B cell (primary cell): ENCODE measurements around the gene POU2F3. TPM values are rescaled to one million over a fixed set of nuclear protein-coding genes. Genes with fewer than 3 reads are reported as not detected.

Experiments used
- ATAC-seq: fragments of 200-7000 bp; cut with Tn5 transposase; one replicate; pipeline ENCODE4 v1.10.0; 2021; ENCODE audit warnings: low read depth, mild to moderate bottlenecking, moderate number of reproducible peaks, moderate library complexity
- CTCF ChIA-PET: fragments of 350-600 bp; sonication (Branson Sonifier 250); formaldehyde crosslinking; loops from one replicate; lab custom pipeline; 2021; ENCODE audit warnings: antibody characterized with exemption, inconsistent platforms; lab: Charles Lee
- POLR2A ChIA-PET: fragments of 350-600 bp; sonication (Branson Sonifier 250); formaldehyde crosslinking; loops from one replicate; lab custom pipeline; 2021; ENCODE audit warnings: antibody characterized with exemption; lab: Charles Lee
- DNase-seq: peaks from one replicate; pipeline ENCODE4 v3.0.0; 2013
- H2AFZ ChIP-seq: 2 replicates; pipeline ENCODE4 v1.6.1; 2012; ENCODE audit warnings: mild to moderate bottlenecking, low read depth, low read length; ENCODE audit not compliant: insufficient read depth, poor library complexity, severe bottlenecking
- H3K27ac ChIP-seq, 2 donors: 1 replicate in 1 of 2; 2 replicates in 1 of 2; pipeline ENCODE4 v1.5.1; 2012 to 2013; ENCODE audit warnings: low read length in 2 of 2, mild to moderate bottlenecking in 2 of 2, moderate library complexity in 1 of 2
- H3K27me3 ChIP-seq, 4 experiments: fragments of 200-600 bp in 1 of 4; sonication (generic) in 1 of 4; replicated peaks in 1 of 4; 1 replicate in 2 of 4; 2 replicates in 2 of 4; pipeline versions ENCODE4 v1.6.1 to v1.7.0; 2013 to 2016; ENCODE audit warnings: low read length in 3 of 4, mild to moderate bottlenecking in 2 of 4, mixed read lengths in 1 of 4, moderate library complexity in 1 of 4; ENCODE audit not compliant: insufficient read depth in 4 of 4, control insufficient read depth in 3 of 4; ENCODE audit errors: control extremely low read depth in 1 of 4
- H3K36me3 ChIP-seq, 2 experiments: replicated peaks in 1 of 2; 1 replicate in 1 of 2; 2 replicates in 1 of 2; pipeline versions ENCODE4 v1.6.1 to v1.7.1; 2013; ENCODE audit warnings: low read length in 1 of 2; ENCODE audit not compliant: insufficient read depth in 2 of 2, control insufficient read depth in 1 of 2; ENCODE audit errors: control extremely low read depth in 1 of 2, extremely low read depth in 1 of 2
- H3K4me1 ChIP-seq, 2 donors: fragments of 200-600 bp in 1 of 2; sonication (generic) in 1 of 2; 1 replicate in 1 of 2; 2 replicates in 1 of 2; pipeline versions ENCODE4 v1.5.1 to v1.6.1; 2013 to 2017; ENCODE audit warnings: low read length in 2 of 2; ENCODE audit not compliant: control insufficient read depth in 2 of 2, insufficient read depth in 2 of 2
- H3K4me2 ChIP-seq: replicated peaks from 2 replicates; pipeline ENCODE3; 2012; ENCODE audit warnings: mild to moderate bottlenecking, low read depth, low read length; ENCODE audit not compliant: poor library complexity, severe bottlenecking
- H3K4me3 ChIP-seq, 5 experiments: fragments of 200-600 bp in 1 of 5; sonication (generic) in 1 of 5; 1 replicate in 3 of 5; 2 replicates in 2 of 5; pipeline versions ENCODE4 v1.5.1 to v1.7.0; 2011 to 2016; ENCODE audit warnings: low read length in 4 of 5, mild to moderate bottlenecking in 4 of 5, low read depth in 2 of 5, control low read depth in 1 of 5, moderate library complexity in 1 of 5; ENCODE audit not compliant: insufficient read depth in 1 of 5; ENCODE audit errors: control extremely low read depth in 1 of 5, extremely low read depth in 1 of 5
- H3K79me2 ChIP-seq: fragments of 200-600 bp; sonication (generic); one replicate; pipeline ENCODE4 v1.6.0; 2016; ENCODE audit warnings: low read length; ENCODE audit not compliant: control insufficient read depth, insufficient read depth
- H3K9ac ChIP-seq: fragments of 200-600 bp; sonication (generic); 2 replicates; pipeline ENCODE4 v1.6.1; 2017; ENCODE audit warnings: mild to moderate bottlenecking, low read length, moderate library complexity
- H3K9me3 ChIP-seq, 3 donors: one replicate each; pipeline versions ENCODE4 v1.6.1 to v1.7.1; 2013; ENCODE audit warnings: low read length in 2 of 3; ENCODE audit not compliant: control insufficient read depth in 2 of 3, insufficient read depth in 1 of 3; ENCODE audit errors: control extremely low read depth in 1 of 3
- H4K20me1 ChIP-seq: 2 replicates; pipeline ENCODE4 v1.6.0; 2012; ENCODE audit warnings: mild to moderate bottlenecking, low read length; ENCODE audit not compliant: insufficient read depth, control insufficient read depth, poor library complexity, severe bottlenecking
- H3K27ac Mint-ChIP-seq: one replicate; pipeline ENCODE4 v1.8.0; 2021; ENCODE audit warnings: mixed read lengths
- H3K27me3 Mint-ChIP-seq: one replicate; pipeline ENCODE4 v1.8.0; 2021; ENCODE audit warnings: mixed read lengths
- H3K4me1 Mint-ChIP-seq: one replicate; pipeline ENCODE4 v1.8.0; 2021; ENCODE audit warnings: mixed read lengths
- H3K4me3 Mint-ChIP-seq: one replicate; pipeline ENCODE4 v1.8.0; 2021; ENCODE audit warnings: mixed read lengths
- H3K9me3 Mint-ChIP-seq: one replicate; pipeline ENCODE4 v1.8.0; 2022; ENCODE audit warnings: mixed read lengths; ENCODE audit not compliant: insufficient read depth
- CTCF ChIP-seq: fragments of 200-600 bp; IDR thresholded peaks from one replicate; pipeline ENCODE4 v1.8.0; 2022; ENCODE audit warnings: antibody characterized with exemption, mild to moderate bottlenecking
- EZH2 ChIP-seq: IDR thresholded peaks from 2 replicates; pipeline ENCODE4 v1.6.1; 2012; ENCODE audit warnings: borderline replicate concordance, low read depth, mild to moderate bottlenecking, moderate library complexity, low read length; ENCODE audit not compliant: insufficient read depth, poor library complexity, severe bottlenecking
- WGBS: methylation state at CpG from one replicate; pipeline ENCODE4 v1.1.5; 2013; ENCODE audit warnings: missing lambda C conversion rate; ENCODE audit not compliant: insufficient coverage; 5-methylcytosine and 5-hydroxymethylcytosine counted together
- intact Hi-C: fragments of 100-400 bp; cut with micrococcal nuclease; formaldehyde crosslinking; loops from one replicate; pipeline ENCODE4 v1.10.0; 2022
- polyA plus RNA-seq: library from polyadenylated mRNA; depleted of rRNA; stranded (reverse); fragments of >200 nt; gene quantifications from 2 replicates; pipeline ENCODE4 v1.2.3, GENCODE V29; 2012
- total RNA-seq, 2 donors: library from RNA; stranded (reverse); fragments of 120-200 nt in 1 of 2; gene quantifications; 1 replicate in 1 of 2; 2 replicates in 1 of 2; pipeline versions ENCODE4 v1.2.3 to v1.2.4, GENCODE V29; 2013 to 2022

Gene POU2F3
- total and polyA plus RNA-seq, 2 donors (not counting 1 experiment from before 2014, with no cell fraction given) = not detected

- intact Hi-C loops = no loop called here
- no peak overlapping the region for H3K4me2 ChIP-seq
- no peak overlapping the region for H3K9ac ChIP-seq
- H3K4me3 Mint-ChIP-seq = no peak overlapping the region
- no peaks in the 10 kb centered on the region for H3K4me1 Mint-ChIP-seq
- H3K27ac ChIP-seq = no peak overlapping the region
- no peaks in the 10 kb centered on the region for H4K20me1 ChIP-seq
- DNase-seq = no peak
- TF ChIP-seq CTCF (no peak), EZH2 (no peak)
- H3K9me3 Mint-ChIP-seq = no peaks in the 10 kb centered on the region
- H3K27me3 Mint-ChIP-seq = peaks cover 22% of the 10 kb centered on the region
- H3K4me1 ChIP-seq = no peaks in the 10 kb centered on the region
- no peak overlapping the region for H3K27ac Mint-ChIP-seq
- no peak overlapping the region for H3K4me3 ChIP-seq
- no peaks in the 10 kb centered on the region for H3K9me3 ChIP-seq
- CTCF ChIA-PET = no interaction called here
- H3K36me3 ChIP-seq = no peaks in the 10 kb centered on the region
- POLR2A ChIA-PET = no interaction called here
- 92% methylated on average over 5 of the region's 7 CpGs for WGBS
- H3K27me3 ChIP-seq = peaks cover 0 to 13% (median 7%) of the 10 kb centered on the region in 4 experiments
- H3K79me2 ChIP-seq = no peaks in the 10 kb centered on the region
- no peak for ATAC-seq
- no peak overlapping the region for H2AFZ ChIP-seq
Measured at GRCh38 chr11:120308081-120308480, 68.1 kb downstream of the POU2F3 start.

- H3K27me3 Mint-ChIP-seq = peaks cover 23% of the 10 kb centered on the region
- no peak for ATAC-seq
- intact Hi-C loops = no loop called here
Measured at GRCh38 chr11:120310870-120311269, 70.9 kb downstream of the POU2F3 start.

More at GRCh38 chr11:120310870-120311269, 70.9 kb downstream of the POU2F3 start:
- peaks cover 0 to 16% (median 7%) of the 10 kb centered on the region in 4 experiments for H3K27me3 ChIP-seq
- H3K9me3 ChIP-seq = no peaks in the 10 kb centered on the region
- ChIA-PET POLR2A (no interaction called here), CTCF (interaction anchor here (1.5 kb wide), 1 partner anchor 8 kb away, joined by 3 read pairs; no protein-coding TSS in a partner anchor)
- no peak overlapping the region for H3K27ac ChIP-seq
- Mint-ChIP-seq H3K27ac (no peak overlapping the region), H3K9me3 (no peaks in the 10 kb centered on the region), H3K4me1 (no peaks in the 10 kb centered on the region), H3K4me3 (no peak overlapping the region)
- DNase-seq = no peak
- no peak overlapping the region for H3K4me2 ChIP-seq
- H4K20me1 ChIP-seq = no peaks in the 10 kb centered on the region
- no peak overlapping the region for H3K9ac ChIP-seq
- no peaks in the 10 kb centered on the region for H3K79me2 ChIP-seq
- H3K4me1 ChIP-seq = no peaks in the 10 kb centered on the region
- no peak for TF ChIP-seq EZH2
- TF ChIP-seq CTCF = no peak
- no peak overlapping the region for H2AFZ ChIP-seq
- H3K36me3 ChIP-seq = no peaks in the 10 kb centered on the region
- WGBS = 86% methylated on average over 3 of the region's 3 CpGs
- no peak overlapping the region for H3K4me3 ChIP-seq
